A673 (cell line): Measurements from ENCODE around the gene ARHGAP12. TPM values are rescaled to one million over a fixed set of nuclear protein-coding genes. Genes with fewer than 3 reads are reported as not detected.

Source experiments
- BruUV-seq: library from RNA; stranded (reverse); fragments of 400-500 nt; replicated peaks from 2 replicates; lab custom pipeline; 2021; lab: Mats Ljungman, UMichigan
- CTCF ChIA-PET: fragments of 300-600 bp; sonication (Branson Sonifier 250); formaldehyde crosslinking; loops from one replicate; lab custom pipeline; 2022; ENCODE audit warnings: antibody characterized with exemption; lab: Charles Lee
- POLR2A ChIA-PET: fragments of 300-600 bp; sonication (Branson Sonifier 250); formaldehyde crosslinking; loops from one replicate; lab custom pipeline; 2022; ENCODE audit warnings: antibody characterized with exemption; ENCODE audit not compliant: low non-redundant PET; lab: Charles Lee
- DNase-seq: peaks from one replicate; pipeline ENCODE4 v3.0.0-alpha.2; 2015; ENCODE audit warnings: low spot score
- H3K27ac ChIP-seq: fragments of 200-600 bp; sonication (generic); 2 replicates; pipeline ENCODE4 v1.5.1; 2016; ENCODE audit warnings: mixed run types, low read depth, mild to moderate bottlenecking, mixed read lengths, antibody characterized with exemption, low read length; ENCODE audit not compliant: poor library complexity, severe bottlenecking
- H3K27me3 ChIP-seq: fragments of 200-600 bp; sonication (generic); replicated peaks from 2 replicates; pipeline ENCODE4 v1.6.1; 2017; ENCODE audit warnings: mixed run types, low read depth, mild to moderate bottlenecking, mixed read lengths, antibody characterized with exemption, low read length; ENCODE audit not compliant: insufficient read depth, poor library complexity
- H3K36me3 ChIP-seq: fragments of 200-600 bp; sonication (generic); 2 replicates; pipeline ENCODE4 v1.6.1; 2016; ENCODE audit warnings: mixed run types, mild to moderate bottlenecking, mixed read lengths, antibody characterized with exemption, low read length; ENCODE audit not compliant: insufficient read depth, poor library complexity, severe bottlenecking
- H3K4me1 ChIP-seq: fragments of 200-600 bp; sonication (generic); 2 replicates; pipeline ENCODE4 v1.6.1; 2017; ENCODE audit warnings: mixed run types, mild to moderate bottlenecking, mixed read lengths, antibody characterized with exemption, low read length; ENCODE audit not compliant: insufficient read depth, poor library complexity, severe bottlenecking
- H3K4me3 ChIP-seq: fragments of 200-600 bp; sonication (generic); 2 replicates; pipeline ENCODE4 v1.5.1; 2016; ENCODE audit warnings: low read depth, mixed run types, mild to moderate bottlenecking, mixed read lengths, low read length; ENCODE audit not compliant: poor library complexity, severe bottlenecking
- H3K9me3 ChIP-seq: fragments of 200-600 bp; sonication (generic); 2 replicates; pipeline ENCODE4 v1.6.1; 2016; ENCODE audit warnings: mixed run types, low read depth, mild to moderate bottlenecking, mixed read lengths, antibody characterized with exemption, low read length; ENCODE audit not compliant: poor library complexity, severe bottlenecking
- EZH2 ChIP-seq: fragments of 200-600 bp; sonication (generic); IDR thresholded peaks from 2 replicates; pipeline ENCODE4 v1.6.1; 2017; ENCODE audit warnings: borderline replicate concordance, low read depth, mild to moderate bottlenecking, mixed read lengths, antibody characterized with exemption, low read length; ENCODE audit not compliant: poor library complexity, severe bottlenecking
- intact Hi-C: fragments of 100-400 bp; cut with micrococcal nuclease; formaldehyde crosslinking; loops from one replicate; pipeline ENCODE4 v1.10.0; 2022; ENCODE audit not compliant: unreplicated experiment
- total RNA-seq: library from RNA; stranded (reverse); gene quantifications from 2 replicates; pipeline ENCODE4 v1.2.3, GENCODE V29; 2021
- TF ChIP-seq, protein P1 (sequence below): fragments of 300-800, 200-600 bp; sonication (generic); conservative IDR thresholded peaks from 2 replicates; pipeline ENCODE4 v1.5.1; 2017; ENCODE audit warnings: low read depth, mild to moderate bottlenecking, antibody characterized with exemption, low read length, moderate library complexity, mixed read lengths

Gene ARHGAP12
- total RNA-seq, 1 experiment from 2014 or later = 30.0 TPM

DNA sequence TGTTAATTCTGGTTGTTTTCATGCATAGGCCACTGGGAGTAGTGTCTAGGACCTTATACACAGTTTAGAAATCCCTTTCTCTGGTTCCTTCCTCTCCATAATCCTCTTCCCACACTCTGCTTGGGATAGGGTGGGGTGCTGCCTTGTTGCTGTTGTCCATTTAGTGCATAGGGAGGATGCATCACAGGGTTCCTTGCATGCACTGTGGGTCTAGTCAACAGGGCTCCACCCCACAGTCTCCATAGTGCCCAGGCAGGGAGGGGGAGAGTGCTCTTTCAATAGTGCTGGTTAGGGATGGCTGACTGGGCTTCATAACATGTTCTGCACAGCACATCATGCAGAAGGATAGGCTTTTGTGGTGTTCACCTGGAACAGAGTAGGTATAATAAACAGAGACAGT is 81.1 kb downstream of the ARHGAP12 start:
- H3K4me3 ChIP-seq = no peak overlapping the region
- intact Hi-C loops = no loop called here
- no peaks in the 10 kb centered on the region for H3K4me1 ChIP-seq
- BruUV-seq = no TSS peak
- H3K27ac ChIP-seq = no peak overlapping the region
- no peaks in the 10 kb centered on the region for H3K27me3 ChIP-seq
- DNase-seq = no peak
- H3K36me3 ChIP-seq = no peaks in the 10 kb centered on the region
- CTCF ChIA-PET = no interaction called here
- H3K9me3 ChIP-seq = no peaks in the 10 kb centered on the region
- POLR2A ChIA-PET = no interaction called here
- no peak for TF ChIP-seq EZH2
- TF ChIP-seq, protein P1, sequence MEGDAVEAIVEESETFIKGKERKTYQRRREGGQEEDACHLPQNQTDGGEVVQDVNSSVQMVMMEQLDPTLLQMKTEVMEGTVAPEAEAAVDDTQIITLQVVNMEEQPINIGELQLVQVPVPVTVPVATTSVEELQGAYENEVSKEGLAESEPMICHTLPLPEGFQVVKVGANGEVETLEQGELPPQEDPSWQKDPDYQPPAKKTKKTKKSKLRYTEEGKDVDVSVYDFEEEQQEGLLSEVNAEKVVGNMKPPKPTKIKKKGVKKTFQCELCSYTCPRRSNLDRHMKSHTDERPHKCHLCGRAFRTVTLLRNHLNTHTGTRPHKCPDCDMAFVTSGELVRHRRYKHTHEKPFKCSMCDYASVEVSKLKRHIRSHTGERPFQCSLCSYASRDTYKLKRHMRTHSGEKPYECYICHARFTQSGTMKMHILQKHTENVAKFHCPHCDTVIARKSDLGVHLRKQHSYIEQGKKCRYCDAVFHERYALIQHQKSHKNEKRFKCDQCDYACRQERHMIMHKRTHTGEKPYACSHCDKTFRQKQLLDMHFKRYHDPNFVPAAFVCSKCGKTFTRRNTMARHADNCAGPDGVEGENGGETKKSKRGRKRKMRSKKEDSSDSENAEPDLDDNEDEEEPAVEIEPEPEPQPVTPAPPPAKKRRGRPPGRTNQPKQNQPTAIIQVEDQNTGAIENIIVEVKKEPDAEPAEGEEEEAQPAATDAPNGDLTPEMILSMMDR = no peak

- POLR2A ChIA-PET = no interaction called here
- no peak for TF ChIP-seq EZH2
- TF ChIP-seq, protein P1 = no peak
- CTCF ChIA-PET = interaction anchor here (0.7 kb wide), 1 partner anchor 167 kb away, joined by 3 read pairs; no protein-coding TSS in a partner anchor
- intact Hi-C loops = loop anchor here (10.0 kb wide), 3 partner anchors 106 to 366 kb away; no protein-coding TSS in a partner anchor
- BruUV-seq = no TSS peak
- DNase-seq = no peak
- Histone ChIP-seq H3K4me3 (no peak overlapping the region), H3K36me3 (no peaks in the 10 kb centered on the region), H3K9me3 (no peaks in the 10 kb centered on the region), H3K27ac (no peak overlapping the region), H3K27me3 (no peaks in the 10 kb centered on the region), H3K4me1 (peaks cover under 1% of the 10 kb centered on the region)
These were observed 89.9 kb downstream of the ARHGAP12 start for GRCh38 chr10:31838709-31839108.

DNA sequence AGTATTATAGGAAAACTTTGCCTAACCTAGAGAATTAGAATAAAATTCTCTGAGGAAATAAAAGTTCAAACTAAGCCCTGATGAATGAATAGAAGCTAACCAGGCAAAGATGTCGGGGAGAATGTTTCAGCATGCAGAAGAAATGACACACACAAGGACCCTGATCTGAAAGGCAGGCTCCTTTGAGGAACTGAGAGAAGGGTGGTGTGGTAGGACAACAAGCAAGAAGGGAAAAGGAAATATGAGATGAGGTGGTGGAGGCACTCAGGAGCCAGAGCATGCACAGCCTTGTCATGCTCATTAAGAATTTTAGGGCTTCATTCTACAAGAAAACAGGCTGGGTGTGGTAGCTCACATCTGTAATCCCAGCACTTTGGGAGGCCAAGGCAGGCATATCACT is 90.6 kb downstream of the ARHGAP12 start:
- no peaks in the 10 kb centered on the region for H3K27me3 ChIP-seq
- intact Hi-C loops = loop anchor here (10.0 kb wide), 3 partner anchors 107 to 367 kb away; no protein-coding TSS in a partner anchor
- BruUV-seq = no TSS peak
- DNase-seq = no peak
- H3K27ac ChIP-seq = no peak overlapping the region
- no peaks in the 10 kb centered on the region for H3K36me3 ChIP-seq
- TF ChIP-seq, protein P1 = no peak
- TF ChIP-seq EZH2 = no peak
- POLR2A ChIA-PET = no interaction called here
- peaks cover 7% of the 10 kb centered on the region for H3K4me1 ChIP-seq
- CTCF ChIA-PET = no interaction called here
- no peaks in the 10 kb centered on the region for H3K9me3 ChIP-seq
- no peak overlapping the region for H3K4me3 ChIP-seq
